Upper lobe of left lung (tissue), 4 donors: ENCODE data around the gene SSR4.

ENCODE experiments used
- EP300 ChIP-seq, 4 donors: sonication (generic); formaldehyde crosslinking; IDR thresholded peaks; one replicate each; pipeline ENCODE4 v1.5.1; 2017; ENCODE audit warnings: antibody characterized with exemption in 4 of 4, control low read depth in 2 of 4
- TF ChIP-seq, protein P1 (sequence below), 6 experiments: fragments of 450-650 bp in 4 of 6; fragments of 200-600 bp in 2 of 6; sonication (generic) in 2 of 6; IDR thresholded peaks; one replicate each; pipeline ENCODE4 v1.5.1; 2016 to 2019; ENCODE audit warnings: antibody characterized with exemption in 6 of 6

DNA sequence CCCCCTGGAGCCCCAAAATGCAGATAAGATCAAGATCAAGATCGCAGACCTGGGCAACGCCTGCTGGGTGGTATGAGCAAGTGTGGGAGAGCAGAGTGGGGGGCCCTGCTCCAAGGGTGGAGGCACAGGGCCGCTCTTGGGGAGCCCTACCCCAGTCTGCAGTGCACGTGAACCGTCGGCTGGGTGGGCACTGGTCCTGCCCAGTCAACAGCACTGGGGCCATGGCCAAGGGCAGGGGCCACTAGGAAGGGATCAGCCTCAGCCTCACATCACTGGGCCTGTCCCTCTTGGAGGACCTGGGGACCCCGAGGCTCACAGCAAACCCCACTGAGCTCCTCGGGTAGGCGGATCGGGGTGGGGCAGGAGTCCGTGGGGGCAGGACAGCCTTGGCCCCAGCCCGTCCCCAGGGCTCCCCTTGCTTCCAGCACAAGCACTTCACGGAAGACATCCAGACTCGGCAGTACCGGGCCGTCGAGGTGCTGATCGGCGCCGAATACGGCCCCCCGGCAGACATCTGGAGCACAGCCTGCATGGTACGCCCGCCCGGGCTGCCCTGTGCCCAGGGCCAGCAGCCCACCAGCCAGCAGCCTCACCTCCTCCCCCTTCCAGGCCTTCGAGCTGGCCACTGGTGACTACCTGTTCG, 10.0 kb upstream of the SSR4 start:
- TF ChIP-seq, protein P1, sequence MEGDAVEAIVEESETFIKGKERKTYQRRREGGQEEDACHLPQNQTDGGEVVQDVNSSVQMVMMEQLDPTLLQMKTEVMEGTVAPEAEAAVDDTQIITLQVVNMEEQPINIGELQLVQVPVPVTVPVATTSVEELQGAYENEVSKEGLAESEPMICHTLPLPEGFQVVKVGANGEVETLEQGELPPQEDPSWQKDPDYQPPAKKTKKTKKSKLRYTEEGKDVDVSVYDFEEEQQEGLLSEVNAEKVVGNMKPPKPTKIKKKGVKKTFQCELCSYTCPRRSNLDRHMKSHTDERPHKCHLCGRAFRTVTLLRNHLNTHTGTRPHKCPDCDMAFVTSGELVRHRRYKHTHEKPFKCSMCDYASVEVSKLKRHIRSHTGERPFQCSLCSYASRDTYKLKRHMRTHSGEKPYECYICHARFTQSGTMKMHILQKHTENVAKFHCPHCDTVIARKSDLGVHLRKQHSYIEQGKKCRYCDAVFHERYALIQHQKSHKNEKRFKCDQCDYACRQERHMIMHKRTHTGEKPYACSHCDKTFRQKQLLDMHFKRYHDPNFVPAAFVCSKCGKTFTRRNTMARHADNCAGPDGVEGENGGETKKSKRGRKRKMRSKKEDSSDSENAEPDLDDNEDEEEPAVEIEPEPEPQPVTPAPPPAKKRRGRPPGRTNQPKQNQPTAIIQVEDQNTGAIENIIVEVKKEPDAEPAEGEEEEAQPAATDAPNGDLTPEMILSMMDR (IDR thresholded peaks at IDR 0.05) = no peak
- TF ChIP-seq EP300 (IDR thresholded peaks at IDR 0.05) = no peak
